OCI-LY3 (cell line): ENCODE results near the gene ARGLU1.

Experiments
- CTCF ChIP-seq: fragments of 200-600, 300-600 bp; sonication (generic); IDR thresholded peaks from 2 replicates; pipeline ENCODE4 v1.5.1; 2014; ENCODE audit warnings: antibody characterized with exemption, low read length, low read depth
- EZH2phosphoT487 ChIP-seq: fragments of 200-600 bp; shearing (Covaris generic); IDR thresholded peaks from 2 replicates; pipeline ENCODE4 v1.6.1; 2018; ENCODE audit warnings: antibody characterized with exemption, mixed run types, low read depth

- TF ChIP-seq CTCF (no peak), EZH2phosphoT487 (no peak)
Observed at GRCh38 chr13:106599875-106600797, 32.2 kb upstream of the ARGLU1 start.
